Activated T-helper 9 cell treated with anti-CD3 and anti-CD28 coated beads, Interleukin-2, amount 50 U/mL, for 16 hours (primary cell): ENCODE results near the gene ZNHIT2.
"Not testable (repeated sequence)": the region's sequence is repeated elsewhere in the genome, so short reads cannot be mapped to it uniquely, and the experiment has no call there.

Experiments used
- DNase-seq: peaks from one replicate; pipeline ENCODE4 v3.0.0-alpha.2; 2020; ENCODE audit warnings: low read depth

ZNHIT2 gene

DNA sequence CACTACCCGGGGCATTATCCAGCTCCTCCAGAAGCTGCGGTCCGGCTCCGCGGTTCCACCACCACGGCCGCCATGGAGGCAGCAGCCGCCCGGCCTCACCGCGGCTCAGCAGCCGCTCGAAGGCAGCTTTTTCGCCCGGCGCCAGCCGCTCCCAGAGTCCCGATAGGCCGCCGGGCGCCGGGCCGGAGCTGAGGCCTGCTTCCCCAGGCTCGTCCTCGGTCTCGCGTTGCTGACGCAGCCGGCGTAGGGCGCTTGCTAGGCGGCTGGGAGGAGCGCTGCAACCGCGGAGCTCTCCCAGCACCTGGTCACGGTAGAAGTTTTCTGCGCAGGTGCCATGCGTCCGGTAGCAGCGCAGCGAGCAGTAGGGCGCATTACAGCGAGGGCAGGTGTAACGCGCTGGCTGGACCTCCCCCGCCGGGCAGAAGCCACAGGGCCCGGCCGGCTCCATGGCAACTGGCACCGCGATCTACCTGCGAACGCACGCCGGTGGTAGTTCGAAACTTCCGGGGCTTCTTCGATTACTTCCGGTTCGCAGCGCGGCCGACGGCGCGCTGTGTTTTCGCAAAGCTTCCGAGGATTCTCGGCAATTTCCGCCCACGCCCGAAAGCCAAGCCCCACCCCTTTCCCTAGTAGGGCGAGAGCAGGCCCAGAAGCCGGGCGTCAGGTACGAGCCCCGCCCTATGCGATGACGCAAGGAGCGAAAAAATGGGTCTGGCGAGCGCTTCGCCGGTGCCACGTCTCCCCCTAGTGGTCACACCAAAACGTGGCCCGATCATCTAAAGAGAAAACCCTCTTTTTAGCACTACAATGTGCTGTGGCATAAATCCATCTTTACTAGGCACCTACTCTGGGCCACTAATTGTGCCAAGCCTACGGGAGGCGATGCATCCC, at the start of gene ZNHIT2:
Gene ZNHIT2 (minus strand): TSS at position 496 of the 891 bp plus-strand sequence. CDS start 48 bp downstream, at position 448.
- peak; percentile 100 for DNase-seq

DNA sequence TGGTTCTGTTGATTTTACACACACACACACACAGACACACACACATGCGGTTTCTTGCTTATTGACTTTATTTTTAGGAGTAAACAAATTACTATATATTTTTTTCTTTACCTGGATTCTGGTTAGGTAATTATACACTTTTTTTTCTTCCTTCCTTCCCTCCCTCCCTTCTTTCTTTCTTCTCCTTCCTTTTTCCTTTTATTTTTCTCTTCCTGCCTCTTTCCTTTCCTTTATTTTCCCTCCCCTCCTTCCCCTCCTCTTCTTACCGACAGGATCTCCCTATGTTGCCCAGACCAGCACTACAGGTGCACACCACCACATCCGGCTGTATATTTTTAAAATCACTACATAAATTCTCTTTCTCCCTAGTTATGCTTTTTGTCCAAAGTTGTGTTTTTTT, 49.4 kb upstream of the ZNHIT2 start:
- no peak for DNase-seq

DNA sequence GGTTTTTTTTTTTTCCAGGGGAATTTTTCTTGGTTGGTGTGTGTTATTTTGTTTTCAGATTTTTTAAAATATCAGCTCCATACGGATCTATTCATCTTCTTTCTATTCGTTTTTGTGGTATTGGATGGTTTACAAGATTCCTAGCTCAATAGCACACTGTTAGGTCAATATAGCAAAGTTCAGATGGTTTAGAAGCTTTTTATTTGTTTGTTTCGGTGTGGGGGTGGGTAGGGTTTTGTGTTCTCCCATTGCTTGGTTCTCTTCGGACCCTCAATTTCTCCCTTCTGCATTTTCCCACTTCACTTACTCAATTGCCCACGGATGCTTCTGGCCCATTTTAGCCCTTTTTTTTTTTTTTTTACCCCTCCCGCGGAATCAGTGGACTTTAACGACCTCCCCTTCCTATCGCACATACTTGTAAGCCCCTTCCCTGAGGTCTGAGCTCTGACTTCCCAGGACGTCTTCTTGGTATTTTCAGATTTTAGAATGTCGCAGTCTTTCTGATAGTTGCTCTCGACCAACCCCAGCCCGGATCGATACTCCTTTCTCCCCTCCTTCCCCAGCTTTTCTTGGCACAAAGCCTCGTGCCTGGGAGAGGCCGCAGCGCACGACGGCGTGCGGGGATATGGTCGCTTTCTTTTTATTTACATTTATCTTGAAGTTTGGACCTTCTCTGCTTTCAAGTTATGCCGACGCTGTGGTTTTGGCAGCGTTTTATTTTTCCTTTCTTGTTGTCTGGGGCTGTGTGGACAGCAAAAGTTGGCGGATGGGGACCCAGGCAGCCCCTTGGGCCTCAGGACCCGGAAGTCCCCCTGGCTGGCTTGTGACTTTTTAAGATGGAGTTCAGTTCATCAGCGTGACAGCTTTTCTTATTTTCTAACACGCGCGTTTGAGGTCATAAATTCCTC, 48.2 kb upstream of the ZNHIT2 start:
- no peak for DNase-seq

DNA sequence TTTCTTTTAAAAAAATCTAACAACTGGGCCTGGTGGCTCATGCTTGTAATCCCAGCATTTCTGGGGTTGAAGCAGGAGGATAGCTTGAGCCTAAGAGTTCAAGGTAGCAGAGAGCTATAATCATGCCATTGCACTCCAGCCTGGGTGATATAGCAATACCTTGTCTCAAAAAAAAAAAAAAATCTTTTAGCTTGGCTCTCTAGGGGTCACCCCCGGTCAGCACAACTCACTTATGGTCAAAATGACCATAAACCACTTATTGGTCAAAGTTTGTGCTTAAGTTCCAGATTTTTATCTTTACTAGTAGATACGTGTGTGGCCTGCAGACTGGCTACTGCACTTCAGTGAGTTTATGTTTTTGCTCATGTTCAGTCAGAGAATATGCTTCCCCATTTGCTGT, 46.2 kb upstream of the ZNHIT2 start:
- DNase-seq, result no peak

DNA sequence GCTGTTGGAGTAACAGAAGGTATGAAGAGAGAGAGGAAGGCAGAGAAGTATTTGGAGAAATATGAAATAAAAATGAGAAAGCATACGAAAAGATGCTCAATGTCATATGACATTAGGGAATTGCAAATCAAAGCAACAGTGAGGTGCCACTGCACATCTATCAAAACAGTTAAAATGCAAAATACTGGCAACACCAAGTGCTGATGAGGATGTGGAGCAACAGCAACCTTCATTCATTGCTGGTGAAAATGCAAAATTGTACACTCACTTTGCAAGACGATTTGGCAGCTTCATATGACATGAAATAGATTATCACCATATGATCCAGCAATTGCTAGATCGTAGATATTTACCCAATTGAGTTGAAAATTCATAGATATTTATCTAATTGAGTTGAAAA, 43.1 kb upstream of the ZNHIT2 start:
- DNase-seq, result no peak

DNA sequence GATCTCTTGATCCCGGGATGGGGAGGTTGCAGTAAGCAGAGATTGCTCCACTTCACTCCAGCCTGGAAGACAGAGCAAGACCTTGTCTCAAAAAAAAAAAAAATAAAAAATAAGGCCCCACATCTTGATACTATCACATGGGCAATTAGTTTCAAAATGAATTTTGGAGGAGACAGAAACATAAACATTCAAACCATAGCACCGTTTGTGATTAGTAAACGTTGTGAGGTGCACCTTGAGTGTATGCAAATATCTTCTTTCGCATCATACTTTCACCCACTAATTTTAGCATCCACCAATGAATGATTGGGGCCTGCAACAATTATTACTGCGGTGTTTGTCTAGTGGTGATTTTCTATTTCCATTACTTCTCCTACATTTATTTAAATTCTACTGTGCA, 41.5 kb upstream of the ZNHIT2 start:
- no peak for DNase-seq

DNA sequence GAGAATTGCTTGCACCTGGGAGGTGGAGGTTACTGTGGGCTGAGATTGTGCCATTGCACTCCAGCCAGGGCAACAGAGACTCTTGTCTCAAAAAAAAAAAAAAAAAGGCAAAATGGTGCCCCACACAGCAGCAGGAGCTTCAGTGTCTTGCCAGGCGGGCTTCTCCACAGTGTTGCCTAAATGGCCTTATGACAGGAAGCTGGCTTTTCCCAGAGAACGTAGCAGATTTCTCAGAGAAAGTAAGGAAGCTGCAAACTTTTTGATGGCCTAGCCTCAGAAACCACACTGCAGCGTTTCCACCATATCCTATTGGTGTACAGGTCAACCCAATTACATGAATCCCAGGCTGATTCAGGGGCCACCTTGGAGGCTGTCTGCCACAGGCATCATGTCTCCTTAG, 39.8 kb upstream of the ZNHIT2 start:
- DNase-seq, result no peak

DNA sequence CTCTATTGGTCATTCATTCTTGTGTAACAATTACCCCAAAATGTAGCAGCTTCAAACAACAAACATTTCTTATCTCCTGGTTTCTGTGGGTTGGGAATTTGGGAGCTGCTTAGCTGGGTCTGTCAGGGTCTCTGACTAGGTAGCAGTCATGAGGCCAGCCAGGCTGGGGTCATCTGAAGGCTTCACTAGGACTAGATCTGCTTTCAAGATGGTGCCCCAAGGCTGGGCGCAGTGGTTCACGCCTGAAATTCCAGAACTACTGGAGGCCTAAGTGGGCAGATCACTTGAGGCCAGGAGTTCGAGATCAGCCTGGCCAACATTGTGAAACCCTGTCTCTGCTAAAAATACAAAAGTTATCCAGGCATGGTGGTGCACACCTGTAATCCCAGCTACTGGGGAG, 39.4 kb upstream of the ZNHIT2 start:
- no peak for DNase-seq

DNA sequence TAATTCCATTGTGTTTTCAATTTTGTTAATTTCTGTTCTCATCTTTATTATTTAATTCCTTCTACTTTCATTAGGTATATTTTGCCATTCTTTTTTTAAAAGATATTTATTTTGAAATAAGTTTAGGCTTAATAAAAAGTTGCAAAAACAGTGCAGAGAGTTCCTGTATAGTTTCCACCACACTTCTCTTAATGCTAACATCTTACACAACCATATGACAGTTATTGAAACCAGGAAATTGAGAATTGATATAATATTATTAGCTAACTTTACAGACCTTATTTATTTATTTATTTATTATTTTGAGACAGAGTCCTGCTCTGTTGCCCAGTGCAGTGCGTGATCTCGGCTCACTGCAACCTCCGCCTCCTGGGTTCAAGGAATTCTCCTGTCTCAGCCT, 38.8 kb upstream of the ZNHIT2 start:
- DNase-seq, result no peak

DNA sequence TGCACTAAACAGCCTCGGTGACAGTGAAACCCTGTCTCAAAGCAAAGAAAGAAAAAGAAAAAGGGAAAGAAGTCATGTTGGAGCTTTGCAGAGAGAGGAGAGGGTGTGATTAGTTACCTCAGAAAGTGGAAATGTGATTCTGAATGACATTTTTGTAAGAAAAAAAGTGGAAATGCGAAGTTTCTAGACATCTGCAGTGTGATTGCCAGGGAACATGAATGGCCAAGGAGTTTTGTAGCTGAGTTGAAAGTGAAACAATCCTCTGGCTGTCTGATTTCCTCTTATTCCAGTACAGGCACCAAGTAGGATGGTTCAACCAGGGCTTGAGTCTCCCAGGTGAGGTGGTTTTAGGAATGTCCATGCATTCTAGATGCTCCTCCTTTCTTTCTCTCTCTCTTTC, 34.6 kb upstream of the ZNHIT2 start:
- DNase-seq, result no peak

DNA sequence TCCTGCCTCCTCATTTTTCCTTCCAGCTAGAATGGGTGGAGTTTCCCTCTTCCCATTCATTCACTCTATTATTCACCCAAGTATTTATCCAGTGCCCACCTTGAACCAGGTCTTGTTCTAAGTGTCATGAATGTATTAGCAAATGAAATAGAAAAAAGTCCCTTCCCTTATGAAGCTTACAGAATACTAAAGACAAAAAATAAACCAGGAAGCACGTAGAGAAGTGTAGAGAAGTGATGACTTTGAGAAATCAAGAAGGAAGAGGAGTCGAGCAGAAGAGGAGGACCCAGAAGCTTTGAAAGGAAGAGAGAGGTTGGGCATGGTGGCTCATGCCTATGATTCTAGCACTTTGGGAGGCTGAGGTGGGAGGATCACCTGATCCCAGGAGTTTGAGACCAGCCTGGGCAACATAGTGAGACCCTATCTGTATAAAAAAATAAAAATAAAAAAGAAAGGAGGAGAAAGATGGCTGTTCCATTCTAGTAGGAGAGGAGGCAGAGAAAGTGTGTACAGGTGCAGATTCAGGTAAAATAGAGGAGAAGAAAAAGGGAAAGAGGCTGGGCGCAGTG, 33.9 kb upstream of the ZNHIT2 start:
- DNase-seq, result no peak

DNA sequence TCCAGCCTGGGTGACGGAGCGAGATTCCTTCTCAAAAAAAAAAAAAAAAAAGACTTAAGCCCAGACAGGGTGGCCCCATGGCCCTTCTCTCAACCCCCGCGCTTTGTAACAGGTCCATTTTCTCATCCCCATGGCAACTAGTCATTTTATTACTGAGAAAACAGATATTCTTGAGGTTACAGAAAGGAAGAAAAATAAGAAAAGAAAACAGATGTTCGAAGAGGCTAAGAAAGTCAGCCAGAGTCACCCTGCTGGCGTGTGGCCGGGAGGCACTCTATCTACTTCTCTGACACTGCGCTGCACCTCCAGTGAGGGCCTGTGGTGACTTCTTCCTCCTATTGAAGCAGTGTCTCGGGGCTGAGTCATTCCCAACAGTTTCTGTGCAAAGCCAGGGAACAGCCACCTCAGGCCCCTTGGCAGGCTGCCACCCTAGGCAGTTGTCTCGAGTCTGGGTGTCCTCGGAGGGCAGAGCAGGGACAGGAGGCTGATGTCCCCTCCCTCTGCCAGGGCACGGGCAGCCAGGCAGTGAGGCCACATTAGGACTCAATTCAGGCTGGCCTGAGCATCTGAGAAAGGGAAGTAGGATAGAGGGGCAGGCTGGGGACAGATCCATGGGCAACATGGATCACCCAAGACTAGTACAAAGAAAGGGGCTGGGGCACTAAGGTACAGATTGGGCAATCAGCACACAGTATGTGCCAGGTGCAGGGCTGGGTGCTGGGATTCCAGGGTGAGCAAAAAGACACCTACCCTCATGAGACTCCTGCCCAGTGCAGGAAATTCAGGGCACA, 33.2 kb upstream of the ZNHIT2 start:
- DNase-seq, result no peak

DNA sequence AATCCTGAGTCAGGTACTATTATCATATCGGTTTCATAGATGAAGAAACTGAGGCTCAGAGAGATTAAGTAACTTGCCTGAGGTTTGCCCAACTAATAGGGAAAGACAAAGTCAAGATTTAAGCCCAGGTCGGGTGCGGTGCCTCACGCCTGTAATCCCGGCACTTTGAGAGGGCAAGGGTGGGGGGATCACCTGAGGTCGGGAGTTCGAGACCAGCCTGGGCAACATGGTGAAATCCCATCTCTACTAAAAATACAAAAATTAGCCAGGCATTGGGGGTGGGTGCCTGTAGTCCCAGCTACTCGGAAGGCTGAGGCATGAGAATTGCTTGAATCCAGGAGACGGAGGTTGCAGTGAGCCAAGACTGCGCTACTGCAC, 32.6 kb upstream of the ZNHIT2 start:
- DNase-seq, result not testable (repeated sequence)

DNA sequence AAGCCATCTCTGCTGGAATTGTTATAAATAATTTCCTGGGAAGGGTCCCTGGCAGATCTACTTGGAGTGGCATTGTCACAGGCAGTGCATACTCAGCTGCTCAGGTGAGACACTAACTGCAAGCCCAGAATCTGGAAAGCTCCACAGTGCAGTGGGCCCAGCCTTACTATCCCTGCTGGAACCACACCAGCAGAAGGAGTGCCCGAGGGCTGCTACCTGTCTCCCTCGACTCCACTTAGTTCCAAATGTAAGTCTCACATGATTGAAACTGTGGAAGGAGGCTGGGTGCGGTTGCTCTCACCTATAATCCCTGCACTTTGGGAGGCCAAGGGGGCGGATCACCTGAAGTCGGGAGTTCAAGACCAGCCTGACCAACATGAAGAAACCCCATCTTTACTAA, 31.2 kb upstream of the ZNHIT2 start:
- no peak for DNase-seq

DNA sequence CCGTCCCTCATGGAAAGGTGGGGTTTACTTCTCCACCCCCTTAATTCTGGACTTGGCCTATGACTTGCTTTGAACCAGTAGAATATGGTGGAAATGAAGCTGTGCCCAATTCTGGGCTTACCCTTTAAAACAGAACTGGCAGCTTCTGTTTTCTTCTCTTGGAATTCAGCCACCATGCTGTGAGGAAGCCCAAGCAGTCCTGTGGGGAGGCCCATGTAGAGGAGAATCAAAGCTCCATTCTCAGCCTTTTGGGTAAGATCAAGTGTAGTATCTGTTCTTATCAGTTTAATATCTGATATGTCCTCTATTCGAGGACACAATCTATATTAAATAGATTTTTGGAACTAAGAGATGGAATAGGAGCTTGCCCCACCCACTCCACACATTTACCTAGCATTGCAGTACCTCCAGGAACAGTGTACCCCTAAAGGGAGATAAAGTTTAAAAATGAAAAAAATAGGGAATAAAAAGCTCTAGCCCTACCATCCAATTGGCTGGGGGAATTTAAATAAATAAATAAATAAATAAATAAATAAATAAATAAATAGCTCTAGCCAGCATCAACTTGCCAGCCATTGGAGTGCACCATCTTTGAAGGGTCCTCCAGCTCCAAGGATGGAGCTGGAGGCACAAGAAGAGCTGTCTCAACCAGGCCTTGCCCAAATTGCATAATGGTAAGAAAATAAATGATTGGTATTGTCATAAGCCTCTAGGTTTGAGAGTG, 30.0 kb upstream of the ZNHIT2 start:
- DNase-seq, result no peak

DNA sequence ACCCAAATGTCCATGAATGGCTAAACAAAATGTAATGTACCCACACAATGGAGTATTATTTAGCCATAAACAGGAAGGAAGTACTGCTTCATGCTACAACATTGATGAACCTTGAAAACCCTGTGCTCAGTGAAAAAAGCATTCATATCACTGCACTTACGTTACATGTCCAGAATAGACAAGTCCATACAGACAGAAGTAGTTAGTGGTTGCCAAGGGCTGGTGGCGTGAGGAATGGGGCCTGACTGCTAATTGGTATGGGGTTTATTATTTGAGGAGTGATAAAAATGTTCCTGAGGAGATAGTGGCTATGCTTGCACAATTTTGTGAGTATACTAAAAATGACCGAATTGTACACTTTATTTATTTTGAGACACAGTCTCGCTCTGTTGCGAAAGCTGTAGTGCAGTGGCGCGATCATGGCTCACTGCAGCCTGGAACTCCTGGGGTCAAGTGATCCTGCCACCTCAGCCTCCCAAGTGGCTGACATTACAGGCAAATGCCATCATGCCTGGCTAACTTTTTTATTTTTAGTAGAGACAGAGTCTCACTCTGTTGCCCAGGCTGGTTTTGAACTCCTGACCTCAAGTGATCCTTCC, 24.5 kb upstream of the ZNHIT2 start:
- DNase-seq, result no peak

DNA sequence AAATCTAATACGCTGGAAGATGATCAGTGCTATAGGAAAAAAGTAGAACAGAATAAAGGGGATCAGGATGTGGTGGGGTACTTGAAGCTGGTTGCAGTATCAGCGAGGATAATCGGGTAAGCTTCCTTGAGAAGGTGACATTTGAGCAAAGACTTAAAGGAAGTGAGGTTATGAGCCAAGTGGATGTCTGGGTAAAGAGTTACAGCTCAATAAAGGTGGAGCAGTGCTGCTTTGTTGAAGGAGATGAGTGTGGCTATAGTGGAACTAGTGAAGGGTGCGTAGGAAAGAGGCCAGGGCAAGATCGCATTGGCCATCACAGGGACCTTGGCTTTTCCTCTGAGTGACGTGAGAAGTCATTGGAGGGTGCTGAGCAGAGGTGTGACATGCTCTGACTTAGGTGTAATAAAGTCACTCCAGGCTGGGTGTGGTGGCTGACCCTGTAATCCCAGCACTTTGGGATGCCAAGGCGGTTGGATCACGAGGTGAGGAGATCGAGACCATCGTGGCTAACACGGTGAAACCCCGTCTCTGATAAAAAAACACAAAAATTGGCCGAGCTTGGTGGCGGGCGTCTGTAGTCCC, 19.1 kb upstream of the ZNHIT2 start:
- DNase-seq, result no peak

DNA sequence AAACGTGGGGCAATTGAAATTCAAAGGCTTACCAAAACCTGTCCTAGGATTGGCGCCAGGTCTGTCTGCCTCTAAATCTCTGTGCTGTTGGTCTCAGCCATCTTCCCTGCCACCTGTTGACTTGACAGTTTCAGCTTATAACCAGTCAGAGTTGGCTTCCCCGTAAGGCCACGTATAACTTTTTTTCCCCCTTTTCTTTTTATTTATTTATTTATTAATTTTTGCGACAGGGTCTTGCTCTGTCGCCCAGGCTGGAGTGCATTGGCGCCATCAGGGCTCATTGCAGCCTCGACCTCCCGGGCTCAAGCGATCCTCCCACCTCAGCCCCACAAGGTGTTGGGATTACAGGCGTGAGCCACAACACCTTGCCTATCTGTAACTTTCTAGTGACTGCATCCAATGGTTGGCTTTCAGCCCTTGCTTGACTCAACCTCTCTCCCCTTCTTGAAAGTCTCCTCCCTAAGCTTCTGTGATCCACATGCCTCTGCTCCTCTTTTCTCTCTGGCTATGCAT, 18.2 kb upstream of the ZNHIT2 start:
- DNase-seq, result no peak

DNA sequence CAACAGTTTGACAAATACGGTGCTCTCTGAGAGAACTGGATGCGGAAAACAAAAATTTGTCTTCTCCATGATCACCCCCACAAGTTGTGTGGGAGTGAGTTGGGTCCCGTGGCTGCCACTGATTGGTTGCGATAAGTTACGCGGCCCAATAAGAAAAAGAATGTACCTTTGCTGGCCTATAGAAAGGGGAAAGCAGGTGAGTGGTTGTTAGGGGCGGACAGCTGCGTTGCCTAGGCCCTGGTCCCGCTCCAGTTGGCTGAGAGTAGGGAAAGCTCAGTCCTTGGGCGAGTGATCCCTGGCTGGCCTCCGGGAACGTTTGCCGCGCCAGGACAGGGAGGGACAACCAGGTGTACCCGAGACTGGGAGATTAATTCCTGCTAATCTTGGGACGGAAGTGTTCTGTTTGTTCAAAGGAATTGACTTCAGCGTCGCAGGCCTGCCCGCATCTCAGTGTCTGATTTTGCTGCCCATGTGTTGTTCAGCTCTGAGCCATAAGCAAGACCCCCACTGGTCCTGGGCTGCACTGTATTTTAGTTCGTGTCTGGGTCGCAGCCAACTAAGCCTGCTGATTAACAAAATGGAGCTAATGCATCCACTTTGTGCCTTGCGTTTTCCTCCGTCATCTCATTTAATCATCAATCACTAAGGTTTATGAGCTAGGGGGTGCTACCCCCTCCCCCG, 17.6 kb upstream of the ZNHIT2 start:
- DNase-seq, result peak; percentile 71
